Measurements from ENCODE around the gene SMTNL2.
"Not testable (repeated sequence)": the region's sequence is repeated elsewhere in the genome, so short reads cannot be mapped to it uniquely, and the experiment has no call there.

The SMTNL2 gene

DNA sequence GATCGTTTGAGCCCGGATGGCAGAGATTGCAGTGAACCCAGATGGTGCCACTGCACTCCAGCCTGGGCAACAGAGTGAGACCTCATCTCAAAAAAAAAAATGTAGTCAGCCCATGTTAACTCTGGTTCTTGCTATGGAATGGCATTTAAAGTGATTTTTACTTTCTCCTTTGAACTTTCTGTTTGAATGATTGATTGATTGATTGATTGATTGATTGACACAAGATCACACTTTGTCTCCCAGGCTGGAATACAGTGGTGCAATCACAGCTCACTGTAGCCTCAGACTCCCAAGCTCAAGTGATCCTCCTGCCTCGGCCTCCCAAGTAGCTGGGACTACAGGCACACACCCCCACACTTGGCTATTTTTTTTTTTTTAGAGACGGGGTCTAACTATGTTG lies 17.0 kb downstream of the SMTNL2 start:
- no peak overlapping the region for H3K4me3 ChIP-seq (ENCODE audit: low read depth, low read length)
- H3K9me3 ChIP-seq (ENCODE audit: severe bottlenecking), result no peaks in the 10 kb centered on the region
- DNase-seq, result no peak
- H3K27me3 ChIP-seq (ENCODE audit: insufficient read depth, low read depth, severe bottlenecking), result no peaks in the 10 kb centered on the region
- no peaks in the 10 kb centered on the region for H3K36me3 ChIP-seq
- H3K27ac ChIP-seq, result no peak overlapping the region
- TF ChIP-seq, protein P1, sequence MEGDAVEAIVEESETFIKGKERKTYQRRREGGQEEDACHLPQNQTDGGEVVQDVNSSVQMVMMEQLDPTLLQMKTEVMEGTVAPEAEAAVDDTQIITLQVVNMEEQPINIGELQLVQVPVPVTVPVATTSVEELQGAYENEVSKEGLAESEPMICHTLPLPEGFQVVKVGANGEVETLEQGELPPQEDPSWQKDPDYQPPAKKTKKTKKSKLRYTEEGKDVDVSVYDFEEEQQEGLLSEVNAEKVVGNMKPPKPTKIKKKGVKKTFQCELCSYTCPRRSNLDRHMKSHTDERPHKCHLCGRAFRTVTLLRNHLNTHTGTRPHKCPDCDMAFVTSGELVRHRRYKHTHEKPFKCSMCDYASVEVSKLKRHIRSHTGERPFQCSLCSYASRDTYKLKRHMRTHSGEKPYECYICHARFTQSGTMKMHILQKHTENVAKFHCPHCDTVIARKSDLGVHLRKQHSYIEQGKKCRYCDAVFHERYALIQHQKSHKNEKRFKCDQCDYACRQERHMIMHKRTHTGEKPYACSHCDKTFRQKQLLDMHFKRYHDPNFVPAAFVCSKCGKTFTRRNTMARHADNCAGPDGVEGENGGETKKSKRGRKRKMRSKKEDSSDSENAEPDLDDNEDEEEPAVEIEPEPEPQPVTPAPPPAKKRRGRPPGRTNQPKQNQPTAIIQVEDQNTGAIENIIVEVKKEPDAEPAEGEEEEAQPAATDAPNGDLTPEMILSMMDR (IDR thresholded peaks at IDR 0.05; ENCODE audit: low read depth, low read length), result no peak

GRCh38 chr17:4602041-4602440 lies 17.7 kb downstream of the SMTNL2 start:
- Histone ChIP-seq H3K27ac (no peak overlapping the region), H3K9me3 (ENCODE audit: severe bottlenecking) (no peaks in the 10 kb centered on the region), H3K4me3 (ENCODE audit: low read depth, low read length) (no peak overlapping the region), H3K36me3 (no peaks in the 10 kb centered on the region), H3K27me3 (ENCODE audit: insufficient read depth, low read depth, severe bottlenecking) (no peaks in the 10 kb centered on the region)
- TF ChIP-seq, protein P1 (IDR thresholded peaks at IDR 0.05; ENCODE audit: low read depth, low read length), result no peak
- DNase-seq, result no peak

- DNase-seq, result no peak
- H3K27ac ChIP-seq, result no peak overlapping the region
- H3K4me3 ChIP-seq (ENCODE audit: low read depth, low read length), result no peak overlapping the region
- no peaks in the 10 kb centered on the region for H3K27me3 ChIP-seq (ENCODE audit: insufficient read depth, low read depth, severe bottlenecking)
- no peaks in the 10 kb centered on the region for H3K9me3 ChIP-seq (ENCODE audit: severe bottlenecking)
- TF ChIP-seq, protein P1 (IDR thresholded peaks at IDR 0.05; ENCODE audit: low read depth, low read length), result no peak
- no peaks in the 10 kb centered on the region for H3K36me3 ChIP-seq
These were observed 19.8 kb downstream of the SMTNL2 start for GRCh38 chr17:4604111-4604644.

- not testable (repeated sequence) for H3K9me3 ChIP-seq (ENCODE audit: severe bottlenecking); H3K36me3 ChIP-seq; H3K27me3 ChIP-seq (ENCODE audit: insufficient read depth, low read depth, severe bottlenecking); H3K27ac ChIP-seq; DNase-seq; H3K4me3 ChIP-seq (ENCODE audit: low read depth, low read length)
These were observed 20.4 kb downstream of the SMTNL2 start for GRCh38 chr17:4604736-4605135.

GRCh38 chr17:4605826-4606225 lies 21.5 kb downstream of the SMTNL2 start:
- H3K9me3 ChIP-seq (ENCODE audit: severe bottlenecking), result no peaks in the 10 kb centered on the region
- DNase-seq, result no peak

DNA sequence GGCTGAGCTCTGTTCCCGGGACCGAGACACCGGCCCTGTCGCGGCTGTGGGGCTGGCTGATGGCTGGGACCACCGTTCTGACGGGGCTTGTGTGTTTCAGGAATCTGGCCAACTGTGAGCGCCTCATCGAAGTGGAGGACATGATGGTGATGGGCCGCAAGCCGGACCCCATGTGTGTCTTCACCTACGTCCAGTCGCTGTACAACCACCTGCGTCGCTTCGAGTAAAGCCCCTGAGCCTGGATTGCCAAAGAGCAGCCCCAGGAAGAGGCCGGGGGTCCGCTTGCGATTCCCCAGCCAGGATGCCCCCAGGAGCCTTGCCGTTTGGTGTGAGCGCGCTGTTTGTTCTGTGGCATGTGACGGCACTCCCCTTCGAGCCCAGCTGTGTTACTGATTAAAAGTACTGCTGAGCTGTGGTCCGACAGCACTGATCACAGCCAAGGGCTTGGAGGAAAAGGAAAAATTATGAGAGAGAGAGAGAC lies 23.0 kb downstream of the SMTNL2 start:
- Histone ChIP-seq H3K27ac (no peak overlapping the region), H3K27me3 (ENCODE audit: insufficient read depth, low read depth, severe bottlenecking) (no peaks in the 10 kb centered on the region), H3K9me3 (ENCODE audit: severe bottlenecking) (no peaks in the 10 kb centered on the region), H3K36me3 (no peaks in the 10 kb centered on the region), H3K4me3 (ENCODE audit: low read depth, low read length) (no peak overlapping the region)
- DNase-seq, result no peak
- TF ChIP-seq, protein P1 (IDR thresholded peaks at IDR 0.05; ENCODE audit: low read depth, low read length), result no peak

More at GRCh38 chr17:4605826-4606225, 21.5 kb downstream of the SMTNL2 start:
- H3K36me3 ChIP-seq, result no peaks in the 10 kb centered on the region
- TF ChIP-seq, protein P1 (IDR thresholded peaks at IDR 0.05; ENCODE audit: low read depth, low read length), result no peak
- no peak overlapping the region for H3K4me3 ChIP-seq (ENCODE audit: low read depth, low read length)
- H3K27ac ChIP-seq, result no peak overlapping the region
- H3K27me3 ChIP-seq (ENCODE audit: insufficient read depth, low read depth, severe bottlenecking), result no peaks in the 10 kb centered on the region

Data from WERI-Rb-1 (cell line).